Right lobe of liver (tissue), 4 donors: Measurements from ENCODE around the gene PTPRD.

ENCODE experiments used
- POLR2A ChIP-seq: fragments of 450-650 bp; IDR thresholded peaks from one replicate; pipeline ENCODE4 v1.6.1; 2017; ENCODE audit warnings: antibody characterized with exemption, mild to moderate bottlenecking
- TF ChIP-seq, protein P1 (sequence below), 4 donors: fragments of 200-600 bp in 3 of 4; fragments of 450-650 bp in 1 of 4; IDR thresholded peaks; one replicate each; pipeline versions ENCODE4 v1.5.1 to v1.8.0; 2016 to 2022; ENCODE audit warnings: antibody characterized with exemption in 4 of 4, mild to moderate bottlenecking in 2 of 4
- donor health status: DM: no; HTN: no; CAD: no.
- donor health status: DM: no; HTN: no; CAD: no.
- donor health status: DM: no; HTN: yes; CAD: no.

DNA sequence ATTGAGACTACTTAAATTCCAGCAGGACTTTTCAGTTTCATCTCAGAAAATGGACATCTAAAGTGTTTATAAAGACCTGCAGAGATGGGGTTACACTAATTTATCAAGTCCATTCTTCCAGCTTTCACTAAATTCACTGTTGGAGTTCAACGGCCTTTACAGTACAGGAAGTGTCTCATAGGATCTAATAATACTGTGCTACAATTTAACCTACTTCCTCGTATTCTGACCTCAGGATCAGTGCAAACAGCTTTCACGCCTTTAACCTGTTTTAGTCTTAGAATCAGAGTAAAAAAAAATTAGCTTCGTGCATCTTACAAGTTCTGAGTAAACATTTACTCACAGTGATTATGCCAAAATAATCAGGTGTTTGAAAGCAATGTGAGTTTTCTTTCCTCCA lies 2180.6 kb downstream of the PTPRD start:
- no peak for TF ChIP-seq POLR2A
- TF ChIP-seq, protein P1, sequence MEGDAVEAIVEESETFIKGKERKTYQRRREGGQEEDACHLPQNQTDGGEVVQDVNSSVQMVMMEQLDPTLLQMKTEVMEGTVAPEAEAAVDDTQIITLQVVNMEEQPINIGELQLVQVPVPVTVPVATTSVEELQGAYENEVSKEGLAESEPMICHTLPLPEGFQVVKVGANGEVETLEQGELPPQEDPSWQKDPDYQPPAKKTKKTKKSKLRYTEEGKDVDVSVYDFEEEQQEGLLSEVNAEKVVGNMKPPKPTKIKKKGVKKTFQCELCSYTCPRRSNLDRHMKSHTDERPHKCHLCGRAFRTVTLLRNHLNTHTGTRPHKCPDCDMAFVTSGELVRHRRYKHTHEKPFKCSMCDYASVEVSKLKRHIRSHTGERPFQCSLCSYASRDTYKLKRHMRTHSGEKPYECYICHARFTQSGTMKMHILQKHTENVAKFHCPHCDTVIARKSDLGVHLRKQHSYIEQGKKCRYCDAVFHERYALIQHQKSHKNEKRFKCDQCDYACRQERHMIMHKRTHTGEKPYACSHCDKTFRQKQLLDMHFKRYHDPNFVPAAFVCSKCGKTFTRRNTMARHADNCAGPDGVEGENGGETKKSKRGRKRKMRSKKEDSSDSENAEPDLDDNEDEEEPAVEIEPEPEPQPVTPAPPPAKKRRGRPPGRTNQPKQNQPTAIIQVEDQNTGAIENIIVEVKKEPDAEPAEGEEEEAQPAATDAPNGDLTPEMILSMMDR (IDR thresholded peaks at IDR 0.05): no peak
